ENCODE results near the gene ZNF670. TPM values are rescaled to one million over a fixed set of nuclear protein-coding genes. Genes with fewer than 3 reads are reported as not detected.
"Not testable (repeated sequence)": the region's sequence is repeated elsewhere in the genome, so short reads cannot be mapped to it uniquely, and the experiment has no call there.

The ZNF670 gene
- total RNA-seq, 1 experiment from 2014 or later, result 5.6 TPM

DNA sequence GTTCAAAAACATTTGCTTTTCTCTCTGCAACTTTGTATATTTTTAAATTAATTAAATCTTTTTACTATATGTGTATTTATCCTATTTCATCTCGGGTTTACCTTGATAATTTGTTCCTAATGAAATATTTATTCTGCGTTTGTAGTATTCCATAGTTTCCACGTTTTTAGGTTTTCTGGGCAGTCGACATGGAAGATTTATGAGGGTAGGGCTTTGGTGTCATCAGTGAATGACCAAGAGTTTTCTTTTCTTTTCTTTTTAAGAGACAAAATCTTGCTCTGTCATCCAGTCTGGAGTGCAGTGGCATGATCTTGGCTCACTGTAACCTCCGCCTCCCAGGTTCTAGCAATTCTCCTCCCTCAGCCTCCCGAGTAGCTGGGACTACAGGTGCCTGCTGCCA, 42.8 kb upstream of the ZNF670 start:
- TF ChIP-seq, protein P1, sequence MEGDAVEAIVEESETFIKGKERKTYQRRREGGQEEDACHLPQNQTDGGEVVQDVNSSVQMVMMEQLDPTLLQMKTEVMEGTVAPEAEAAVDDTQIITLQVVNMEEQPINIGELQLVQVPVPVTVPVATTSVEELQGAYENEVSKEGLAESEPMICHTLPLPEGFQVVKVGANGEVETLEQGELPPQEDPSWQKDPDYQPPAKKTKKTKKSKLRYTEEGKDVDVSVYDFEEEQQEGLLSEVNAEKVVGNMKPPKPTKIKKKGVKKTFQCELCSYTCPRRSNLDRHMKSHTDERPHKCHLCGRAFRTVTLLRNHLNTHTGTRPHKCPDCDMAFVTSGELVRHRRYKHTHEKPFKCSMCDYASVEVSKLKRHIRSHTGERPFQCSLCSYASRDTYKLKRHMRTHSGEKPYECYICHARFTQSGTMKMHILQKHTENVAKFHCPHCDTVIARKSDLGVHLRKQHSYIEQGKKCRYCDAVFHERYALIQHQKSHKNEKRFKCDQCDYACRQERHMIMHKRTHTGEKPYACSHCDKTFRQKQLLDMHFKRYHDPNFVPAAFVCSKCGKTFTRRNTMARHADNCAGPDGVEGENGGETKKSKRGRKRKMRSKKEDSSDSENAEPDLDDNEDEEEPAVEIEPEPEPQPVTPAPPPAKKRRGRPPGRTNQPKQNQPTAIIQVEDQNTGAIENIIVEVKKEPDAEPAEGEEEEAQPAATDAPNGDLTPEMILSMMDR (conservative IDR thresholded peaks at IDR 0.05; ENCODE audit: low read depth, low read length), result no peak
- TF ChIP-seq EZH2phosphoT487 (IDR thresholded peaks at IDR 0.05; ENCODE audit: borderline replicate concordance, low read length) (no peak), EZH2 (IDR thresholded peaks at IDR 0.05; ENCODE audit: low read length, unreplicated experiment) (no peak)
- Histone ChIP-seq H3K4me1 (ENCODE audit: insufficient read depth, low read length) (no peaks in the 10 kb centered on the region; the same call in 1 of the 2 replicates), H3F3A (ENCODE audit: low read length, unreplicated experiment) (no peaks in the 10 kb centered on the region), H3K4me3 (ENCODE audit: low read length) (no peak overlapping the region), H3K9me3 (ENCODE audit: low read length) (no peaks in the 10 kb centered on the region), H3K27me3 (ENCODE audit: low read length) (no peaks in the 10 kb centered on the region), H4K20me1 (ENCODE audit: low read length) (no peaks in the 10 kb centered on the region), H3K79me2 (ENCODE audit: low read length) (no peaks in the 10 kb centered on the region), H3K9me2 (replicated peaks; ENCODE audit: low read length) (no peaks in the 10 kb centered on the region), H3K9ac (ENCODE audit: low read length) (no peak overlapping the region), H3K27ac (ENCODE audit: low read length) (no peak overlapping the region), H3K4me2 (ENCODE audit: low read length) (no peak overlapping the region), H3K36me3 (ENCODE audit: low read depth, low read length) (no peaks in the 10 kb centered on the region), H2AFZ (ENCODE audit: low read length) (no peak overlapping the region)
- CTCF ChIA-PET, result no interaction called here
- intact Hi-C loops (cut with micrococcal nuclease), result no loop called here
- no TSS peak for BruUV-seq (replicated peaks)
- ATAC-seq (no peak), DNase-seq (no peak)
- POLR2A ChIA-PET (ENCODE audit: unreplicated experiment), result no interaction called here

GRCh38 chr1:247120408-247120668, 41.7 kb upstream of the ZNF670 start:
- H3K9me3 ChIP-seq (ENCODE audit: low read length); H3K27ac ChIP-seq (ENCODE audit: low read length); DNase-seq; H2AFZ ChIP-seq (ENCODE audit: low read length); ATAC-seq; H3K9me2 ChIP-seq (replicated peaks; ENCODE audit: low read length); CTCF ChIA-PET; H3K9ac ChIP-seq (ENCODE audit: low read length); H3F3A ChIP-seq (ENCODE audit: low read length, unreplicated experiment); BruUV-seq (replicated peaks); H3K27me3 ChIP-seq (ENCODE audit: low read length); H3K79me2 ChIP-seq (ENCODE audit: low read length); H3K36me3 ChIP-seq (ENCODE audit: low read depth, low read length); H4K20me1 ChIP-seq (ENCODE audit: low read length); POLR2A ChIA-PET (ENCODE audit: unreplicated experiment); H3K4me2 ChIP-seq (ENCODE audit: low read length); H3K4me3 ChIP-seq (ENCODE audit: low read length); H3K4me1 ChIP-seq (ENCODE audit: insufficient read depth, low read length); intact Hi-C loops (cut with micrococcal nuclease): not testable (repeated sequence)

- ChIA-PET POLR2A (ENCODE audit: unreplicated experiment) (no interaction called here), CTCF (no interaction called here)
- ATAC-seq, result no peak
Measured at GRCh38 chr1:247119600-247120407, 41.2 kb upstream of the ZNF670 start.

More at GRCh38 chr1:247119600-247120407, 41.2 kb upstream of the ZNF670 start:
- intact Hi-C loops (cut with micrococcal nuclease), result no loop called here
- BruUV-seq (replicated peaks), result no TSS peak
- H3K79me2 ChIP-seq (ENCODE audit: low read length), result no peaks in the 10 kb centered on the region
- no peaks in the 10 kb centered on the region for H3K27me3 ChIP-seq (ENCODE audit: low read length)
- no peak overlapping the region for H2AFZ ChIP-seq (ENCODE audit: low read length)
- H3K9ac ChIP-seq (ENCODE audit: low read length), result no peak overlapping the region
- H3K9me2 ChIP-seq (replicated peaks; ENCODE audit: low read length), result no peaks in the 10 kb centered on the region
- no peak overlapping the region for H3K27ac ChIP-seq (ENCODE audit: low read length)
- H3K9me3 ChIP-seq (ENCODE audit: low read length), result no peaks in the 10 kb centered on the region
- H4K20me1 ChIP-seq (ENCODE audit: low read length), result no peaks in the 10 kb centered on the region
- TF ChIP-seq EZH2phosphoT487 (IDR thresholded peaks at IDR 0.05; ENCODE audit: borderline replicate concordance, low read length) (no peak), EZH2 (IDR thresholded peaks at IDR 0.05; ENCODE audit: low read length, unreplicated experiment) (no peak)
- TF ChIP-seq, protein P1 (conservative IDR thresholded peaks at IDR 0.05; ENCODE audit: low read depth, low read length), result no peak
- H3K4me3 ChIP-seq (ENCODE audit: low read length), result no peak overlapping the region
- H3K4me1 ChIP-seq (ENCODE audit: insufficient read depth, low read length), result no peaks in the 10 kb centered on the region; the same call in 1 of the 2 replicates
- no peaks in the 10 kb centered on the region for H3K36me3 ChIP-seq (ENCODE audit: low read depth, low read length)
- no peak overlapping the region for H3K4me2 ChIP-seq (ENCODE audit: low read length)
- H3F3A ChIP-seq (ENCODE audit: low read length, unreplicated experiment), result no peaks in the 10 kb centered on the region
- no peak for DNase-seq

Measured in PC-3 (cell line).